Measurements from ENCODE around the gene REXO4. TPM values are rescaled to one million over a fixed set of nuclear protein-coding genes. Genes with fewer than 3 reads are reported as not detected.

The REXO4 gene
- total RNA-seq, 2 experiments from 2014 or later = 19.7 to 21.7 TPM

DNA sequence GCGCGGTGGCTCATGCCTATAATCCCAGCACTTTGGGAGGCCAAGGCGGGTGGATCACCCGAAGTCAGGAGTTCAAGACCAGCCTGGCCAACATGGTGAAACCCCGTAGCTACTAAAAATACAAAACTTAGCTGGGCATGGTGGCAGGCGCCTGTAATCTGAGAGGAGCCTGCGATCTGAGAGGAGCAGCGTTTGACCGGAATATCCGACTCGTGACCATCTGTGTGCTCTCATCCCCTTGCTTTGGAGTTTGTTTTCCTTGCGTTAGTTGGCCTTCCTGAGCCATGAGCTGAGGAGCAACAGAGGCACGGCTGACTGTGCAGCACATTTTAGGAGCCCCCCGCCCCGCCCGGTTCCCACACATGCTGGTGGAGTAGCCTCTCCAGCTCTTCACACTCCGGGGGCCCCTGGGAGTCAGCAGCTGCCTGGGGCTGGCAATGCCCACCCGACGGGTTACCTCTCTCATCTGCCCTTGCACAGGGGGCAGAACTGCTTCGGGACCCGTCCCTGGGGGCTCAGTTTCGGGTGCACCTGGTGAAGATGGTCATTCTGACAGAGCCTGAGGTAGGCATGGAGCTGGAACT, 7.3 kb upstream of the REXO4 start:
- DNase-seq = no peak
- CTCF ChIA-PET = no interaction called here
- no peak overlapping the region for H3K27ac Mint-ChIP-seq
- no peaks in the 10 kb centered on the region for H3K36me3 Mint-ChIP-seq (ENCODE audit: low read depth)
- peaks cover 16% of the 10 kb centered on the region for H3K4me1 Mint-ChIP-seq
- peaks cover 16% of the 10 kb centered on the region for H3K27me3 Mint-ChIP-seq
- no peaks in the 10 kb centered on the region for H3K9me3 Mint-ChIP-seq
- H3K4me3 Mint-ChIP-seq = no peak overlapping the region
- POLR2A ChIA-PET = no interaction called here

DNA sequence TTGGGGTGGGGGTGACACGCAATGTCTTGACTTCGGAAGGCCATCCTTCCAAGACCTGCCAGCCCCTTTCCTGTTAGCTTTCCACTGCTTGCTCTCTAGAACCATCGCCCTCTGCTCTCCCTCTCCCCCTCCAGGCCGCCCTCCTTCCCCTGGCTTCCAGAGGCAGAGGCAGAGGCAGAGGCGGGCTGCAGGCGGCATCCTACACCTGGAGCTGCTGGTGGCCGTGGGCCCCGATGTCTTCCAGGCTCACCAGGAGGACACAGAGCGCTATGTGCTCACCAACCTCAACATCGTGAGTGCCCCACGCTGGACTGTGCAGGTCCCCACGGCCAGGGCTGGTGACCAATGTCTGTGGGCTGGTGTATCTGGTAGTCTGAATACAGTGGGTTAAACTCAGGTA, 6.4 kb upstream of the REXO4 start:
- Mint-ChIP-seq H3K4me3 (no peak overlapping the region), H3K27ac (no peak overlapping the region), H3K4me1 (peaks cover 19% of the 10 kb centered on the region), H3K9me3 (no peaks in the 10 kb centered on the region), H3K27me3 (peaks cover 14% of the 10 kb centered on the region), H3K36me3 (ENCODE audit: low read depth) (no peaks in the 10 kb centered on the region)
- CTCF ChIA-PET = no interaction called here
- no peak for DNase-seq
- POLR2A ChIA-PET = no interaction called here

- no peak overlapping the region for H3K4me3 Mint-ChIP-seq
- peaks cover 27% of the 10 kb centered on the region for H3K4me1 Mint-ChIP-seq
- POLR2A ChIA-PET = no interaction called here
- no peak for DNase-seq
- peaks cover 14% of the 10 kb centered on the region for H3K27me3 Mint-ChIP-seq
- H3K9me3 Mint-ChIP-seq = no peaks in the 10 kb centered on the region
- CTCF ChIA-PET = no interaction called here
- no peaks in the 10 kb centered on the region for H3K36me3 Mint-ChIP-seq (ENCODE audit: low read depth)
- no peak overlapping the region for H3K27ac Mint-ChIP-seq
Measured at GRCh38 chr9:133423216-133423615, 5.4 kb upstream of the REXO4 start.

DNA sequence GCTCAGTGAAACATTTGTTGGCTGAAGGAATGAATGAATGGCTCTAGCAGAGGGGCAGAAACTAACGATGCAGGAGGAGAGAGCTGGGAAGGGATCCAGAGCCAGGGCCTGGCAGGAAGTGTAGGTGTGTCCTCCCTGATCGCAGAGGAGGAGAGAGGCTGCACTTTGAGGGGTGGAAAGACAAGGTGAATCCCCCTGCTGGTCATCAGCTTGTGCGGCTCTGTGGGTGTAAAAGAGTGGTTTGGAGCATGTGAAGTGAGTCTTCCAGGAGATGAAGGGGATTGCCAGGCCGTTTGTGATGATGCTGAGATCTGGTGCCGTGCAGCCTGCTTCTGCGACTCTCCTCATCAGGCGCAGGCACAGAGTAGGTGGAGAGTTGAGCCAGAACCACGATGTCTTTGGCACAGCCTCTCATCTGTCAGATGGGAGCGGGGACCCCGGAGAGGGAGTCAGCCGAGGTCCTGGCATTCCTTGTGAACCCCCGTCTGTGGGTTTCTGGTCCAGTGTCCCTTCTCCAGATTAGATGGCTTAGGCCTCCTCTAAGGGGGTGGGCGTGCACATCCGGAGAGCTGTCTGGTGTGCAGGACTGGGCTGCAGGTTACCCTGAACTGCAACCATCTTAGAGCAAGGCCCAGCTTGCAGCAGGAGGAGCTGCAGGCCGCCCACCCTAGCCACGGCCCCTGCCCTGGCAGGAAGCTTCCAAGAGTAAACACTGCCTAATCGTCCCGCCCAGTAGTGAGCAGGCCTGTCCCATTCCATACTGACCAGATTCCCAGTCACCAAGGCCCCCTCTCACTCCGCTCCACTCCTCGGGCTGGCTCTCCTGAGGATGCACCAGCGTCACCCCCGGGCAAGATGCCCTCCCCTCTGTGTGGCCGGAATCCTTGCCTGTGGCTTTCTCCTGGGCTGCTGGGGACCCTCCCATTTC, 4.1 kb upstream of the REXO4 start, which contains the start of gene ADAMTS13:
Gene ADAMTS13 (plus strand): TSS at position 753 of the 928 bp plus-strand sequence. CDS start 77 bp downstream, at position 830.
- no peaks in the 10 kb centered on the region for H3K9me3 Mint-ChIP-seq
- no peaks in the 10 kb centered on the region for H3K36me3 Mint-ChIP-seq (ENCODE audit: low read depth)
- H3K4me1 Mint-ChIP-seq = peaks cover 32% of the 10 kb centered on the region
- no peak within 1 kb of the TSS for H3K4me3 Mint-ChIP-seq
- POLR2A ChIA-PET = no interaction called here
- DNase-seq = peak; percentile 35
- CTCF ChIA-PET = no interaction called here
- peaks cover under 1% of the 10 kb centered on the region for H3K27me3 Mint-ChIP-seq
- peak within 1 kb of the TSS; percentile 40 for H3K27ac Mint-ChIP-seq

DNA sequence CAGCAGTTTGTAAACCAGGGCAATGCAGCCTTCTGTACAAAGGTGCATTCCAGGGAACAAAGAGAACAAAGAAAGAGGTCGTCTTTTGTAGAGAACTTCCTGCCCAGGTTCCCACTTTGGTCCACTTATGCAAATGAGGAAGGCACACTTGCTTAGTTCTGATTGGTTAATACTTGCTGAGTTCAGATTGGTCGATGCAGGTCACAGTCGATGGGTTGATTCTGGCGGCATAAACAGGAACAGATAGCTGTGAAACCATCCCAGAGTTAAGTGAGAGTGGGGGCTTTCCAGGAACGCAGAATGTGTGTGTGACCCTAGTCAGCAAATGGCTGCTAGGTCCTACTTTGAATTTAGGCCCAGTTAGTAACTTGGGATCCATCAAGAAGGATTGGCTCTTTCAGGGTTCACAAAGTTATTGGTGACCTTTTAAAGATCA, 2.6 kb upstream of the REXO4 start:
- no peaks in the 10 kb centered on the region for H3K9me3 Mint-ChIP-seq
- H3K4me1 Mint-ChIP-seq = peaks cover 47% of the 10 kb centered on the region
- CTCF ChIA-PET = no interaction called here
- H3K27me3 Mint-ChIP-seq = no peaks in the 10 kb centered on the region
- no peak overlapping the region for H3K27ac Mint-ChIP-seq
- H3K36me3 Mint-ChIP-seq (ENCODE audit: low read depth) = peaks cover 5% of the 10 kb centered on the region
- no peak overlapping the region for H3K4me3 Mint-ChIP-seq
- POLR2A ChIA-PET = no interaction called here
- no peak for DNase-seq

GRCh38 chr9:133419005-133419404, 1.2 kb upstream of the REXO4 start:
- H3K9me3 Mint-ChIP-seq = no peaks in the 10 kb centered on the region
- H3K27me3 Mint-ChIP-seq = no peaks in the 10 kb centered on the region
- POLR2A ChIA-PET = interaction anchor here (1.0 to 1.4 kb wide), 4 partner anchors 42 to 71 kb away, joined by 3 to 8 read pairs (median 4); partner anchors contain the start of genes MED22, RPL7A and STKLD1
- H3K27ac Mint-ChIP-seq = peak overlapping the region; percentile 59
- peak overlapping the region; percentile 92 for H3K4me3 Mint-ChIP-seq
- peaks cover 18% of the 10 kb centered on the region for H3K36me3 Mint-ChIP-seq (ENCODE audit: low read depth)
- H3K4me1 Mint-ChIP-seq = peaks cover 58% of the 10 kb centered on the region
- CTCF ChIA-PET = interaction anchor here (0.7 to 1.3 kb wide), 2 partner anchors 48 to 62 kb away, joined by 3 read pairs; partner anchors contain the start of genes SURF1 and SURF2
- no peak for DNase-seq

DNA sequence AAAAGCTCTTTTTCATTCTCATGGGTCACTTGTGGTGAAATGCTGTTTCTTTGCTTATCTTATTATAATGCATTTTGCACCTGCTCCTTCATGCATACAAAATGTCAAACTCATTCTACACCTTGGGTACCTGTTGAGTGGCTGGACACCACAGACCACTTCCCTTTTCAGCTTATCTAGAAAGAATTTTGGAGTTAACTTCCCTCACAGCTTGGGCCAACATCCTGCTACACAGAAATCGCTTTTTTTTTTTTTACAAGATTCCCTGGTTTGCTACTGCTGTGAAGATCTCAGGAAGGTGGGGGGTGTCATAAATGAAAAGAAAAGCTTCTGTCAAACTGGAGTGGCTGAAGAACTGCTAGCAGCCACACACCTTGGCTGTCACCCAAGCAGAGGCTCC, 2.6 kb downstream of the REXO4 start:
- no peak overlapping the region for H3K4me3 Mint-ChIP-seq
- peaks cover 39% of the 10 kb centered on the region for H3K36me3 Mint-ChIP-seq (ENCODE audit: low read depth)
- no peaks in the 10 kb centered on the region for H3K9me3 Mint-ChIP-seq
- no peak for DNase-seq
- POLR2A ChIA-PET = interaction anchor here (1.6 to 3.0 kb wide), 2 partner anchors 13 to 67 kb away, joined by 4 to 15 read pairs; partner anchors contain the start of genes MED22 and RPL7A
- H3K27ac Mint-ChIP-seq = no peak overlapping the region
- H3K27me3 Mint-ChIP-seq = no peaks in the 10 kb centered on the region
- H3K4me1 Mint-ChIP-seq = peaks cover 45% of the 10 kb centered on the region
- CTCF ChIA-PET = interaction anchor here (0.6 to 1.2 kb wide), 2 partner anchors 34 to 71 kb away, joined by 3 to 7 read pairs; no protein-coding TSS in a partner anchor

DNA sequence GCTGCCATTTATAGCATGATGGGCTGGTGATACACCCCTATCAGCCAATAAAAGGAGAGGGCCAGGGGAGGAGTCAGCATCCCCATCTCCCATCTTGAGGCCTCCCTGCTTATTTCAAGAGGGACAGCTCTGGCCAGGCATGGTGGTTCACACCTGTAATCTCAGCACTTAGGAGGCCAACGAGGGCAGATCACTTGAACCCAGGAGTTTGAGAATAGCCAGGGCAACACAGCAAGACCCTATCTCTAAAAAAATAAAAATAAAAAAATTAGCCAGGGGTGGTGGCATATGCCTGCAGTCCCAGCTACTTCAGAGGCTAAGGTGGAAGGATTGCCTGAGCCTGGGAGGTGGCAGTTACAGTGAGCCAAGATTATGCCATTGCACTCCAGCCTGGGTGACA, 9.8 kb downstream of the REXO4 start:
- Mint-ChIP-seq H3K36me3 (ENCODE audit: low read depth) (peaks cover 56% of the 10 kb centered on the region), H3K4me1 (peaks cover 10% of the 10 kb centered on the region), H3K9me3 (no peaks in the 10 kb centered on the region), H3K4me3 (no peak overlapping the region), H3K27ac (no peak overlapping the region), H3K27me3 (no peaks in the 10 kb centered on the region)
- CTCF ChIA-PET = interaction anchor here (1.3 kb wide), 1 partner anchor 79 kb away, joined by 3 read pairs; no protein-coding TSS in a partner anchor
- POLR2A ChIA-PET = no interaction called here
- DNase-seq = no peak

- ChIA-PET CTCF (interaction anchor here (0.9 to 1.3 kb wide), 4 partner anchors 10 to 80 kb away, joined by 3 to 5 read pairs (median 4); no protein-coding TSS in a partner anchor), POLR2A (no interaction called here)
- H3K27ac Mint-ChIP-seq = peak overlapping the region; percentile 66
- H3K36me3 Mint-ChIP-seq (ENCODE audit: low read depth) = peaks cover 51% of the 10 kb centered on the region
- peaks cover 12% of the 10 kb centered on the region for H3K4me1 Mint-ChIP-seq
- no peaks in the 10 kb centered on the region for H3K27me3 Mint-ChIP-seq
- H3K9me3 Mint-ChIP-seq = no peaks in the 10 kb centered on the region
- H3K4me3 Mint-ChIP-seq = no peak overlapping the region
- DNase-seq = peak; percentile 82
Measured at GRCh38 chr9:133406480-133407307, 11.1 kb downstream of the REXO4 start.

DNA sequence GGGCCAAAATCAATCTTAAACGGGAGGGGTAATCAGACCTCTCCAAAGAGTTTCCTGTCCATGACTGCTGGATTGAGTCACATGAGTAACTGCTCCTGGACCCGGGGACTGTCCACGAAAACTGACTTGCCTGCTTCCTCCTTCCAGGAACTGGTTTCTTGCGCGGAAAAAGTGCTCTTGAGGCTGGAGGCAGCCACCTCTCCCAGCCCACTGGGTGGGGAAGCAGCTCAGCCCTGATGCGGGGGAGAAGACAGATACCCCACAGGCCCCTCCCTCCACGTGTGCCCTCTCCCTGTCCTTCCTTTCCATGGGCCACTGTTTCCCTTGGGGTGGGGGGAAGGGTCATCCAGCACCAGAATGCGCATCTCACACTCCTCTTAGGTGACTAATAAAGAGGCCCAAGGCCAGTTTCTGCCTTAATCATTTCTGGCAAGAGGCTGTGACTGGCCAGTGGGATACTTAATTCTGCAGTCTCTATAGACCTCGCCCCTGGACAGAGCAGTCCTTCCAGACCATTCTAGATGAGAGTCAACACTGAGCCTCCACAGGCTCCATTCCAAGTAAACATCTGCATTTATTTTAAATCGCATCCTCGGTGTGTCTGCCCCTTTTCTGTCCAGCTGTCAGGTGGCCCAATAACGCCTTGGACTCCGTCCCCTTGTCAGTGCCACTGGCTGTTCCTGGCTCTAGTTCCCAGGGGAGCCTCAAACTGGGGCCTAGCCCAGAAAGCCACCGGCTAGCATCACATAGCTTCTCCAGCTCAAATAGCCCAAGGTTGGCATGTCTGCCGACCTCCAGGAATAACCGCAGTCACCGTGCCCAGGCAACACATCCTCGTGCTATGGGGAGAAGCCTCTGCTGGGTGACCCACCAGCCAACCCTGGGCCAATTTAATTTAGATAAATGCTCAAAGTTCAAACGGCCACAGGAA, 12.0 kb downstream of the REXO4 start:
- DNase-seq = no peak
- H3K4me3 Mint-ChIP-seq = no peak overlapping the region
- H3K36me3 Mint-ChIP-seq (ENCODE audit: low read depth) = peaks cover 45% of the 10 kb centered on the region
- no peaks in the 10 kb centered on the region for H3K9me3 Mint-ChIP-seq
- ChIA-PET POLR2A (no interaction called here), CTCF (interaction anchor here (0.9 to 1.9 kb wide), 6 partner anchors 10 to 219 kb away, joined by 3 to 10 read pairs (median 4); no protein-coding TSS in a partner anchor)
- peaks cover 12% of the 10 kb centered on the region for H3K4me1 Mint-ChIP-seq
- H3K27me3 Mint-ChIP-seq = no peaks in the 10 kb centered on the region
- no peak overlapping the region for H3K27ac Mint-ChIP-seq

DNA sequence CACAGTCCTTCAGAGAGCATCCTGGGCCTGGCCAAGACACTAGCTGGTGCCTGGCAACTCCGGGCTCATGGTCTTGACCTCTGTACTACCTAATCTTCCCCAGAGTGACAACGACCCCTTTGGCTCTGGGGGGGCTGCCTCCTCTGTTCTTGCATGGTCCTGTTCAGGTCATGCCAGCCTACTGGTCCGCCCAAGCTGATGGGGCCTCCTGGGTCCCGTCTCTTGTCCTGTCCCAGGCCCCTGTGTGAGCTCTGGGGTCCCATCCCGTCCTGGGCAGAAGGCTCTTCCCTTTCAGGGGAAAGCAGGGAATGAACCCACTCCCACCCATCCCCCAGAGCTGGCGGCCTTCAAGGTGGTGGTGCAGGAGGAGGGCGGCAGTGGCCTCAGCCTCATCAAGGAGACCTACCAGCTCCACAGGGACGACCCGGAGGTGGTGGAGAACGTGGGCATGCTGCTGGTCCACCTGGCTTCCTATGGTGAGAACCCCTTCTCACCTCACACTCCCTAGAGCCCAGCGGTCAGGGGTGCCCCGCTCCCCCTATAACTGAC, 13.3 kb downstream of the REXO4 start:
- H3K4me3 Mint-ChIP-seq = no peak overlapping the region
- CTCF ChIA-PET = interaction anchor here (0.6 to 1.9 kb wide), 5 partner anchors 13 to 224 kb away, joined by 3 to 10 read pairs (median 4); partner anchors contain the start of gene REXO4

More for the DNA sequence above, 13.3 kb downstream of the REXO4 start:
- Mint-ChIP-seq H3K27ac (no peak overlapping the region), H3K4me1 (peaks cover 12% of the 10 kb centered on the region), H3K9me3 (no peaks in the 10 kb centered on the region), H3K27me3 (no peaks in the 10 kb centered on the region), H3K36me3 (ENCODE audit: low read depth) (peaks cover 34% of the 10 kb centered on the region)
- DNase-seq = no peak
- POLR2A ChIA-PET = interaction anchor here (0.5 to 1.1 kb wide), 3 partner anchors 30 to 219 kb away, joined by 3 read pairs; no protein-coding TSS in a partner anchor
